Uterus (tissue), 4 donors: Measurements from ENCODE around the gene MITF. TPM values are rescaled to one million over a fixed set of nuclear protein-coding genes. Genes with fewer than 3 reads are reported as not detected.

ENCODE experiments used
- DNase-seq, 2 donors: peaks; one replicate each; pipeline ENCODE4 v3.0.0-alpha.2; 2019 to 2020
- H3K27ac ChIP-seq, 2 donors: fragments of 200-600 bp; sonication (generic); 1 replicate in 1 of 2; 2 replicates in 1 of 2; pipeline ENCODE4 v1.5.1; 2016 to 2018
- H3K27me3 ChIP-seq, 2 donors: fragments of 200-600 bp; sonication (generic); one replicate each; pipeline ENCODE4 v1.5.1; 2018 to 2019; ENCODE audit warnings: control low read depth in 1 of 2
- H3K36me3 ChIP-seq, 2 donors: fragments of 200-600 bp; sonication (generic); one replicate each; pipeline ENCODE4 v1.5.1; 2019; ENCODE audit warnings: control low read depth in 1 of 2
- H3K4me1 ChIP-seq, 2 donors: fragments of 200-600 bp; sonication (generic); one replicate each; pipeline ENCODE4 v1.5.1; 2018 to 2019; ENCODE audit warnings: control low read depth in 1 of 2
- H3K4me3 ChIP-seq, 2 donors: fragments of 200-600 bp; sonication (generic); 1 replicate in 1 of 2; 2 replicates in 1 of 2; pipeline ENCODE4 v1.5.1; 2018 to 2019; ENCODE audit warnings: mild to moderate bottlenecking in 1 of 2
- H3K9me3 ChIP-seq, 2 donors: fragments of 200-600 bp; sonication (generic); one replicate each; pipeline ENCODE4 v1.5.1; 2019; ENCODE audit warnings: control low read depth in 1 of 2
- POLR2A ChIP-seq, 2 donors: fragments of 450-650 bp; IDR thresholded peaks; one replicate each; pipeline ENCODE4 v1.6.1; 2016; ENCODE audit warnings: antibody characterized with exemption in 2 of 2, mild to moderate bottlenecking in 1 of 2, moderate library complexity in 1 of 2
- intact Hi-C: fragments of 100-400 bp; cut with DNase I; formaldehyde crosslinking; loops from one replicate; pipeline ENCODE4 v1.15.1; 2023; ENCODE audit warnings: low total_unique reads
- total RNA-seq, 4 donors: library from RNA; depleted of rRNA in 3 of 4; stranded (reverse); fragments of >200 nt in 3 of 4; gene quantifications; one replicate each; pipeline versions ENCODE4 v1.1.0 to v1.2.4, GENCODE V29; 2014 to 2023
- TF ChIP-seq, protein P1 (sequence below), 4 experiments: fragments of 200-600 bp in 2 of 4; fragments of 450-650 bp in 2 of 4; sonication (generic) in 2 of 4; IDR thresholded peaks; one replicate each; pipeline ENCODE4 v1.5.1; 2016 to 2019; ENCODE audit warnings: antibody characterized with exemption in 4 of 4, mild to moderate bottlenecking in 2 of 4, moderate library complexity in 1 of 4
- donor health status: DM: yes; HTN: yes; CAD: no.

MITF gene
- total RNA-seq, 4 donors from 2014 or later = 18.2 to 66.0 (median 52.6) TPM

DNA sequence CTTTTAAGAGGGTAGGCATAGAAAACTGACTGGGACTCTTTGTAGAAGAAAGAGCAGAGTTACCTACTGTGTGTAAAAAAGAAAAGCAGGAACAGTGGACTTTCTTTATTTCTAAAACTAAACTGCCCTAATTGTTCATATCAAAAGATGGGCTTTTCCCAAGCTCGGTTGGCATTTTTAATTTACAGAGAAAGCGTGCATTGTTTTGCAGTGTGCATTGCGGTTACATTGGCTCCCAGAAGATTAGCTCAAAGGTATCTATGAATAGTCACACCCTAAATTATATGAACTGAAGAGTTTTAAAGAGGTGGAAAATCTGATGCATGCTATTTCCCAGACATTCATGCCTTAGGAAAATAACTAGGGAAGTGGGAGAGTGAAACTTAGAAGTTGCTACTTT lies 36.5 kb downstream of the MITF start:
- intact Hi-C loops = no loop called here
- Histone ChIP-seq H3K27ac (peak overlapping the region in 1 of 2 donors; percentile 39), H3K4me1 (peaks cover 0 to 10% of the 10 kb centered on the region in 2 donors), H3K4me3 (no peak overlapping the region), H3K27me3 (no peaks in the 10 kb centered on the region), H3K36me3 (no peaks in the 10 kb centered on the region), H3K9me3 (no peaks in the 10 kb centered on the region)
- no peak for DNase-seq
- TF ChIP-seq POLR2A (IDR thresholded peaks at IDR 0.05) = no peak
- TF ChIP-seq, protein P1, sequence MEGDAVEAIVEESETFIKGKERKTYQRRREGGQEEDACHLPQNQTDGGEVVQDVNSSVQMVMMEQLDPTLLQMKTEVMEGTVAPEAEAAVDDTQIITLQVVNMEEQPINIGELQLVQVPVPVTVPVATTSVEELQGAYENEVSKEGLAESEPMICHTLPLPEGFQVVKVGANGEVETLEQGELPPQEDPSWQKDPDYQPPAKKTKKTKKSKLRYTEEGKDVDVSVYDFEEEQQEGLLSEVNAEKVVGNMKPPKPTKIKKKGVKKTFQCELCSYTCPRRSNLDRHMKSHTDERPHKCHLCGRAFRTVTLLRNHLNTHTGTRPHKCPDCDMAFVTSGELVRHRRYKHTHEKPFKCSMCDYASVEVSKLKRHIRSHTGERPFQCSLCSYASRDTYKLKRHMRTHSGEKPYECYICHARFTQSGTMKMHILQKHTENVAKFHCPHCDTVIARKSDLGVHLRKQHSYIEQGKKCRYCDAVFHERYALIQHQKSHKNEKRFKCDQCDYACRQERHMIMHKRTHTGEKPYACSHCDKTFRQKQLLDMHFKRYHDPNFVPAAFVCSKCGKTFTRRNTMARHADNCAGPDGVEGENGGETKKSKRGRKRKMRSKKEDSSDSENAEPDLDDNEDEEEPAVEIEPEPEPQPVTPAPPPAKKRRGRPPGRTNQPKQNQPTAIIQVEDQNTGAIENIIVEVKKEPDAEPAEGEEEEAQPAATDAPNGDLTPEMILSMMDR (IDR thresholded peaks at IDR 0.05) = no peak

DNA sequence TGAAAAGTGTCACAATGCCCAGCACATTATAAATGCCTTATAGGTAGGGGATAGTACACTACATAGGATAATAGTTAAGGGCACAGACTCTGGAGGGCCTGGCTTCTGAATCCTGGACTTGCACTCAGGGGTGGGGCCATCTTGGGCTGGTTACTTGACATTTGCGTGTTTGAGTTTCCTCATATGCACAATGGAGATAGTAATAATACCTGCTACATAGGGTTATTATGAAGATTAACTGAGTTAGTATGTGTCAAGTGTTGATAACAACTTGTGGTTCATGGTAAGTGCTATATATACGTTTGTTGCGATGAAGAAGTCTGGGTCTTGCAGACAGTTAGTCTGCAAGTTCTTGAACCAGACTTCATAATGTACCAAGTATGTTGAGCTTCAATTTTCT lies 37.0 kb downstream of the MITF start:
- Histone ChIP-seq H3K9me3 (no peaks in the 10 kb centered on the region), H3K27ac (peak overlapping the region in 1 of 2 donors; percentile 39), H3K4me1 (peaks cover 0 to 10% of the 10 kb centered on the region in 2 donors), H3K27me3 (no peaks in the 10 kb centered on the region), H3K4me3 (no peak overlapping the region), H3K36me3 (no peaks in the 10 kb centered on the region)
- DNase-seq = no peak
- intact Hi-C loops = no loop called here
- TF ChIP-seq, protein P1 (IDR thresholded peaks at IDR 0.05) = no peak
- TF ChIP-seq POLR2A (IDR thresholded peaks at IDR 0.05) = no peak

DNA sequence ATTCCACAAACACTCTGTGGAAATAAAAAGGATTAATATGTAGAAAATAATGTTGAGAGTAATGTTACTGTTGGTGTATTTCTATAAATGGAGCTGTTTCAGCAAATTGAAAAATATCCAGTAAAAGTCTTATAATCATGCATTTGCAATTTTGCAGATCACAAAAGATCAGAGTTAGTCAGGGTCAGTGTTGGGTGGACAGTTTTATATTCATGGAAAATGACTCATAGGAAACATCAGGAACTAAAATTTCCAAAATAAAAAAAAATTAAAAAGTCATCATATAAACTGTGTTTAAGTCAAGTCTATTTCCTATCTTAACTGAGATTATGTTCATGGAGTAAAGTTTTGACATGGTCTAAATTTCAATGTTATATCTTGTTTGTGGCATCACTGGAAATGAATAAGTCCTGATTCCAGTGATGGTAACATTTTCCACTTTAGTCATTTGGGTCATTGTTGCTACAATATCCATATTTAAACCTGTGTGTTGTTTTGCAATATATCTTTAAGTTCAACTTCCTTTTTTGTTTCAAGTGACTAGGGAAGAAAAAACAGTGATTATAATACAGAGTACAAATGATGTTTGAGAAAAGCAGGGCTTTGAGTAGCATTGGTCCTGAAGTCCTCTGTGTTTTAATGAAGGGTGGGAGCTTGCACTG lies 37.8 kb downstream of the MITF start:
- Histone ChIP-seq H3K27me3 (no peaks in the 10 kb centered on the region), H3K4me1 (peaks cover 0 to 10% of the 10 kb centered on the region in 2 donors), H3K4me3 (no peak overlapping the region), H3K36me3 (no peaks in the 10 kb centered on the region), H3K9me3 (no peaks in the 10 kb centered on the region), H3K27ac (peak overlapping the region; percentile 39 to 51)
- intact Hi-C loops = no loop called here
- TF ChIP-seq POLR2A (IDR thresholded peaks at IDR 0.05) = no peak
- TF ChIP-seq, protein P1 (IDR thresholded peaks at IDR 0.05) = no peak
- no peak for DNase-seq

DNA sequence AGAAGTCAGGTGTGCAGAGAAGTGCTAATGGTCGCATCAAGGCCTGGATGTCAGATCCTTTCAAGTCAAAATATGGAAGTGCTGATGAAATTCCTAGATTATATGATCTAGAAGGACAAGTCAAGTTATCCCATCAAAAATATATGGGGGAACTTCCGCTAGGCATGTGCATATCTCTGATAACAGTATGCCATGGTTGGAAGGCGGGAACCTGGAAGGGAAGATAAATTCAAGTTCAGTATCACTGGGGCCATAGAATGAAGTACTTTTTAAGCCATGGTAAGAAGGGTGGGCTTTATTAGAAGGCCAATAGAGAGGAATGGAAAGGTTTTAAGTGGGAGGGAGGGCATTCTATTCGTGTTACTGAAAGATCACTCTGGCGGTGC lies 38.3 kb downstream of the MITF start:
- peaks cover 0 to 10% of the 10 kb centered on the region in 2 donors for H3K4me1 ChIP-seq
- H3K27me3 ChIP-seq = no peaks in the 10 kb centered on the region
- H3K9me3 ChIP-seq = no peaks in the 10 kb centered on the region
- TF ChIP-seq, protein P1 (IDR thresholded peaks at IDR 0.05) = no peak
- TF ChIP-seq POLR2A (IDR thresholded peaks at IDR 0.05) = no peak
- no peak for DNase-seq
- H3K4me3 ChIP-seq = no peak overlapping the region
- H3K36me3 ChIP-seq = no peaks in the 10 kb centered on the region
- intact Hi-C loops = no loop called here
- H3K27ac ChIP-seq = peak overlapping the region; percentile 39 to 51

DNA sequence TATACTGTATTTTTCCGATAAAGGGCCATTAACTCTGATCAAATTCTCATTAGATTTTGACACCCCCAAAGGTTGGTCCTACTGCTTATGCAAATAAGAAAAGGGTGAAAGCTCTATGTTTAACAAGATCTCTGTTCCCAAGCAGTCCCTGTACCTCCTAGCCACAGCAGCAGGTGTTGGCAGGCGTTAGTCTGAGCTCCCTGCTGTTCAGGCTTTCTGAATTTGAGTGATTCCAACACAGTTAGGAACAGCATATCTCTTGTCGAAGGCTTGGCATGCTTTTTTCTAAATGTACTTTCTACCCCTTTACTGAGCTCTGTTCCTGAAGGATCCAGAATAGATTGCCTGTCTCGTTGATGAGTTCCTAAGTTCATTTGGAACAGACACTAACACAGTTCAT lies 42.3 kb downstream of the MITF start:
- Histone ChIP-seq H3K27ac (peak overlapping the region; percentile 39 to 85), H3K27me3 (no peaks in the 10 kb centered on the region), H3K4me3 (no peak overlapping the region), H3K36me3 (no peaks in the 10 kb centered on the region), H3K9me3 (no peaks in the 10 kb centered on the region), H3K4me1 (peaks cover 4 to 6% of the 10 kb centered on the region in 2 donors)
- no peak for DNase-seq
- intact Hi-C loops = no loop called here
- TF ChIP-seq, protein P1 (IDR thresholded peaks at IDR 0.05) = no peak
- no peak for TF ChIP-seq POLR2A (IDR thresholded peaks at IDR 0.05)
